ENCODE results near the gene CEP44. TPM values are rescaled to one million over a fixed set of nuclear protein-coding genes. Genes with fewer than 3 reads are reported as not detected.

CEP44 gene
- total and polyA plus RNA-seq, 2 of the 4 experiments (the other 2 are of a cell fraction), result 3.5 to 9.5 TPM

DNA sequence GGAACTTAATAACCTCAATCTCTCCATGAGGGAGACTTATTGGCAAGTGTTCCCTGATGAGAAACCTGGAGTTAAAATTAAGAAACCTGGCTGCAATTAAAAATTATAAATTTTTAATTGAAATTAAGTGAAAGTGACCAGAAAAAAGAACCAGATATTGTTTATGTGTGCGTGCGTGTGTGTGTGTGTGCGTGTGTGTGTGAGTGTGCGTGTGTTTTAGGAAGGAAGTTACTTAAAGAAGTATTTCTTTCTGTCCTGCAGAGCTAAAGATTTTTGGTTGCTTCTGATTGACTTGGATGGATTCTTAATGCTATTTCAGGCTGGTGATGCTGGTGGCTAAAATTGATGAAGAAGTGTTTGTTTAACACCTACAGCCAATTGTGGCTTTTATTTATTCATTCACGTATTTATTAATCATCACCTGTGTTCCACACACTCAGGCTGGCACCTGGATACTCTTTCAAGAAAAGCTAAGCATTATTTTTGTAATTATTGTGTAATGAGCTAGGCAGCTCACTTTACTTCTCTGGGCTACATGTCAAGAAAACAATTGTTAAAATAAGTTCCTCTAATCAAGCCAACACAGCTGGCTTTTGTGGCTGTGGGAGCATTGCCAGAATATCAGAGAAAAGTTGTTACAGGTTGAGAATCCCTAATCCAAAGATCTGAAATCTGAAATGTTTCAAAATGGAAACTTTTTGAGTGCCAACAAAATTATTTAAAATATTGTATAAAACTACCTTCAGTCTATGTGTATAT is 68.5 kb downstream of the CEP44 start:
- Histone ChIP-seq H4K91ac (ENCODE audit: insufficient read depth, low read depth, low read length) (no peak overlapping the region), H3K9me1 (ENCODE audit: insufficient read depth, low read length) (no peaks in the 10 kb centered on the region), H2BK120ac (ENCODE audit: low read depth, low read length) (no peak overlapping the region), H3K36me3 (ENCODE audit: control insufficient read depth, insufficient read depth, low read length) (no peaks in the 10 kb centered on the region), H4K20me1 (ENCODE audit: insufficient read depth, low read length) (no peaks in the 10 kb centered on the region), H3K27ac (ENCODE audit: insufficient read depth, low read length) (no peak overlapping the region), H3K9ac (ENCODE audit: low read depth, low read length) (no peak overlapping the region), H2AK9ac (replicated peaks; ENCODE audit: low read depth, low read length, poor library complexity) (no peak overlapping the region), H3K9me3 (ENCODE audit: control insufficient read depth, insufficient read depth, low read length) (no peaks in the 10 kb centered on the region), H3K27me3 (ENCODE audit: control insufficient read depth, insufficient read depth, low read length) (no peaks in the 10 kb centered on the region), H2BK15ac (ENCODE audit: low read depth, low read length) (no peak overlapping the region), H4K8ac (ENCODE audit: low read depth in 2 of 2, low read length in 2 of 2) (no peak overlapping the region), H3K18ac (ENCODE audit: low read depth, low read length) (no peak overlapping the region), H2AFZ (replicated peaks; ENCODE audit: low read length, poor library complexity) (no peak overlapping the region), H3K23ac (ENCODE audit: low read depth, low read length) (no peak overlapping the region), H3K14ac (replicated peaks; ENCODE audit: low read depth, low read length) (no peak overlapping the region), H3K56ac (ENCODE audit: extremely low read depth, insufficient read depth, low read length) (no peak overlapping the region), H2BK5ac (ENCODE audit: low read depth, low read length, poor library complexity, severe bottlenecking) (no peak overlapping the region), H4K5ac (ENCODE audit: low read depth, low read length) (no peak overlapping the region), H3K4ac (ENCODE audit: low read depth, low read length) (no peak overlapping the region), H3K4me3 (ENCODE audit: insufficient read depth, low read depth, low read length) (no peak overlapping the region), H3K4me2 (ENCODE audit: low read depth, low read length) (no peak overlapping the region), H3K4me1 (ENCODE audit: control insufficient read depth, insufficient read depth, low read length) (no peaks in the 10 kb centered on the region), H3K79me1 (ENCODE audit: low read depth in 1 of 2, low read length in 2 of 2) (no peaks in the 10 kb centered on the region), H2BK20ac (ENCODE audit: low read depth, low read length) (no peak overlapping the region), H2AK5ac (ENCODE audit: low read depth, low read length) (no peak overlapping the region)
- DNase-seq, result no peak
- in situ Hi-C loops (cut with MboI; ENCODE audit: low sequenced_read_pairs), result loop anchor here (25.0 kb wide), 2 partner anchors 1185 to 1985 kb away; no protein-coding TSS in a partner anchor
- no TSS peak for BruUV-seq (replicated peaks)
- 100% methylated on average over 3 of the region's 5 CpGs; no CpG with 5 or more reads in 1 of the 2 experiments for WGBS, 2 experiments (ENCODE audit: extremely low coverage in 2 of 2, insufficient read length in 1 of 2)
- ATAC-seq (ENCODE audit: low read depth), result no peak
- ChIA-PET POLR2A (ENCODE audit: unreplicated experiment) (no interaction called here), CTCF (no interaction called here)
- TF ChIP-seq POLR2A (IDR thresholded peaks at IDR 0.05; ENCODE audit: low read depth, low read length), result no peak
- no peak for TF ChIP-seq BHLHE40 (IDR thresholded peaks at IDR 0.05; ENCODE audit: low read depth, low read length)
- TF ChIP-seq CHD1 (IDR thresholded peaks at IDR 0.05; ENCODE audit: low read depth, low read length), result no peak
- no peak for TF ChIP-seq FOS (IDR thresholded peaks at IDR 0.05; ENCODE audit: low read depth, low read length)
- no peak for TF ChIP-seq MAZ (IDR thresholded peaks at IDR 0.05; ENCODE audit: borderline replicate concordance, low read depth, low read length)
- dilution Hi-C loops (cut with HindIII; ENCODE audit: low sequenced_read_pairs, unreplicated experiment), result no loop called here
- intact Hi-C loops (cut with micrococcal nuclease), result no loop called here
